SH-SY5Y (cell line): Measurements from ENCODE around the gene PPP1CA.

Experiments used
- GATA2 ChIP-seq: IDR thresholded peaks from 2 replicates; pipeline ENCODE4 v1.6.1; 2011; ENCODE audit warnings: mild to moderate bottlenecking, low read depth, low read length
- GATA3 ChIP-seq: IDR thresholded peaks from 2 replicates; pipeline ENCODE4 v1.6.1; 2011; ENCODE audit warnings: low read depth, mild to moderate bottlenecking, low read length, moderate library complexity

Gene PPP1CA

DNA sequence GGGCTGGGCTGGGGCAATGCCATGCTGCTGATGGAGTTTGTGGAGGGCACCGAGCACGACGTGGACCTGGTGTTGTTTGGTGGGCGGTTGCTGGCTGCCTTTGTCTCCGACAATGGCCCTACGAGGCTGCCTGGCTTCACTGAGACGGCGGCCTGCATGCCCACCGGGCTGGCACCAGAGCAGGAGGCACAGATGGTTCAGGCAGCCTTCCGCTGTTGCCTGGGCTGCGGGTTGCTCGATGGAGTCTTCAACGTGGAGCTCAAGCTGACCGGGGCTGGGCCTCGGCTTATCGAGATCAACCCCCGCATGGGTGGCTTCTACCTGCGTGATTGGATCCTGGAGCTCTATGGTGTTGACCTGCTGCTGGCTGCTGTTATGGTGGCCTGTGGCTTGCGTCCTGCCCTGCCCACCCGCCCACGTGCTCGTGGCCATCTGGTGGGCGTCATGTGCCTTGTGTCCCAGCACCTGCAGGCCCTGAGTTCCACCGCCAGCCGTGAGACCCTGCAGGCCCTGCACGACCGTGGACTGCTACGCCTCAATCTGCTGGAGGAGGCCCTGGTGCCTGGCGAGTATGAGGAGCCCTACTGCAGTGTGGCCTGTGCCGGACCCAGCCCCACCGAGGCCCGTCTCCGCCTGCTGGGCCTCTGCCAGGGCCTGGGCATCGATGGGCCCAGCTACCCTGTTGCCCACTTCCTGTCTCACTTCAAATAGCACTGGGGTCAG, 22.4 kb upstream of the PPP1CA start:
- TF ChIP-seq GATA3 (no peak), GATA2 (no peak)

DNA sequence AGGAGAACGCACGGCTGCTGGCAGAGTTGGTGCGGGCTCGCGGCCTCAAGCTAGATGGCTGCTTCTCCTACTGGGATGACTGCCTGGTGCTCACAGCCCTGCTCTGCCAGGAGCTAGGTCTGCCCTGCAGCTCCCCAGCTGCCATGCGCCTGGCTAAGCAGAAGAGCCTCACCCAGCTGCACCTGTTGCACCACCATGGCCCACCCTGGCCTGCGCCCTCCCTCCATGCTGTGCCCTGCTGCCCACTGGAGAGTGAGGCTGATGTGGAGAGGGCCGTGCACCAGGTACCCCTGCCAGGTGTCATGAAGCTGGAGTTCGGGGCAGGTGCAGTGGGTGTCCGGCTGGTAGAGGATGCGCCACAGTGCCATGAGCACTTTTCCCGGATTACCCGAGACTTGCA, 21.8 kb upstream of the PPP1CA start:
- no peak for TF ChIP-seq GATA3

DNA sequence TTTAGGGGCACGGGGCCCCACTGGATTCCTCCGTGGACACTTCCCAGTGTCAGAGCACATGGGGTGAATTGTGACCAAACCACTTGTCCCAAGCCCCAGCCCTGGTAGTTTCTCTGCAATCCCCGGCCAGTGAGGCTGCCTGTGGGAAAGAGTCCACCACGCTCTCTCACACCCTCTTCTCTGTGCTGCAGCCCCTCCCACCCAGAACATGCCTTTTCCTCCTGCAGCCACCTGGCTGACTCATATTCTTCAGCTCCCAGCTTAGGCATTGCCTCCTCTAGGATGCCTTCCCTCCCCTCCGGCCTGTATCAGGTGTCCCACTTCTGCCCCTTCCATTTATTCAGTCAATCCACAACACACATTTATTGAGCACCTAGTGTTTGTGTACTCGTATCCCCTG, 21.2 kb upstream of the PPP1CA start:
- TF ChIP-seq GATA3 (no peak), GATA2 (no peak)

DNA sequence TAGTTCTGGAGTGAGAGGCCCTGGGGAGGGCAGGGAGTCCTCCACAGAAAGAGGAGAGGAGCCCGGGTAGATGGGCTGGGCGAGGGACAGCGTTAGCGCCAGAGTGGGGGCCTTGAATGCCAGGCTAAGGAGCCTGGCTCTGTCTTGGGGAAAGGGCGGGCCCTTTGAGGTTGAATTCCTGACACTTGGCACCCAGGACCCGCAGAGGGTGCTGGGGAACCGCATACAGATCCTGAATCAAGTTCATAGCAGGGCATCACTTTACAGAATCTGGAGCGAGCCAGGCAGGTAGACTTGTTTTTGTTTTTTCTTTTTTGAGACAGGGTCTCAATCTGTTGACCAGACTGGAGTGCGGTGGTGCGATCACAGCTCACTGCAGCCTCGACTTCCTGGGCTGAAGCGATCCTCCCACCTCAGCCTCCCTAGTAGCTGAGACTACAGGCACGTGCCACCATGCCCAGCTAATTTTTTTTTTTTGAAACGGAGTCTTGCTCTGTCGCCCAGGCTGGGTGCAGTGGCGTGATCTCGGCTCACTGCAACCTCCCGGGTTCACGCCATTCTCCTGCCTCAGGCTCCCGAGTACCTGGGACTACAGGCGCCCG, 19.9 kb upstream of the PPP1CA start:
- TF ChIP-seq GATA2 (no peak), GATA3 (no peak)

DNA sequence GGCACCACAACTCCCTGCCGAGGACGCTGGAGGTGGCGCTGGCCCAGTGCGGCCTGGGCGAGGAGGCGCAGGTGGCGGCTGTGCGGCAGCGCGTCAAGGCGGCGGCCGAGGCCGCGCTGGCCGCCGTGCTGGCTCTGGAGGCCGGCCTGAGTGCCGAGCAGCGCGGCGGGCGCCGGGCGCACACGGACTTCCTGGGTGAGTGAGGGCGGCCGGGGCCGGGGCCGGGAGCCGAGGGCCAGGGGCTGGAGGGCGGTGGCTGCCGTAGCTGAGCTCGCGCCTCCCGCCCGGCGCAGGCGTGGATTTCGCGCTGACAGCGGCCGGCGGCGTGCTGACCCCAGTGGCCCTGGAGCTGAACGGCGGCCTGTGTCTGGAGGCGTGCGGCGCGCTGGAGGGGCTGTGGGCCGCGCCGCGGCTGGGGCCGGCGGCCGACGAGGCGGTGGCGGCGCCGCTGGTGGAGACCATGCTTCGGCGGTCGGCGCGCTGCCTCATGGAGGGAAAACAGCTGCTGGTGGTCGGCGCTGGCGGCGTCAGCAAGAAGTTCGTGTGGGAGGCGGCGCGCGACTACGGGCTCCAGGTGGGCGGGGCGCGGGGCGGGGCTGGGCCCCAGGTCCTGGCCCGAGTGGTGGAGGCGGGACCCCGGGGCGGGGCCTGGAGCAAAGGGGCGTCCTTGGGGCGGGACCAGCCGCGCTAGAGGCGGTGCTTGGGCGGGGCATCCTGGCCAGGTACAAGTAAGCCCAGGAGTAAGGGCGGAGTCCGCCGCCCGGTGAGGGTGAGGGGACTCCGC, 19.2 kb upstream of the PPP1CA start:
- no peak for TF ChIP-seq GATA3
- no peak for TF ChIP-seq GATA2

DNA sequence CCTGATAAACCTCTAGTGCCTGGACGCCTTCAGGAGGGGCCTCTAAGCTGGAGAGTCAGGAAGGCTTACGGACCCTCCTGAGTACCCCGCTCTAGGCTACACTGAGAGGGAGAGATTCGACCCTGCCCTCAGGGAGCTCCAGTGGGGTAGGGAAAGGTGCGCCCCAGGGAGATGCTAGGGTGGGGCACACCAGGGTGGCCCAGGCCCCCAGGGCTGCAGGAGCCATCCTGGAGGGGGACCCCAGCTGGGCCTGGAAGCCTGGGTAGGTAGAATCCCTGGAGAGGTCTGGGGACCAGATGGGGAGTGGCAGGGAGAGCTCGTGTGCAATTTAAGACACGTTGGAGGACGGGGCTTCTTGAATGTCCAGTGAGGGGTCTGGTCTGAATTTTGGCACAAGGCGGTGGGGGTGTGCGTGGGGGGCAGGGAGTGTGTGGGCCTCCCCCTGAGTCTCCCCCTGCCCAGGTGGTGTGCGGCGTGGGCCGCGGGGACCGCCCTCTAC, 18.5 kb upstream of the PPP1CA start:
- TF ChIP-seq GATA2 (no peak), GATA3 (no peak)

DNA sequence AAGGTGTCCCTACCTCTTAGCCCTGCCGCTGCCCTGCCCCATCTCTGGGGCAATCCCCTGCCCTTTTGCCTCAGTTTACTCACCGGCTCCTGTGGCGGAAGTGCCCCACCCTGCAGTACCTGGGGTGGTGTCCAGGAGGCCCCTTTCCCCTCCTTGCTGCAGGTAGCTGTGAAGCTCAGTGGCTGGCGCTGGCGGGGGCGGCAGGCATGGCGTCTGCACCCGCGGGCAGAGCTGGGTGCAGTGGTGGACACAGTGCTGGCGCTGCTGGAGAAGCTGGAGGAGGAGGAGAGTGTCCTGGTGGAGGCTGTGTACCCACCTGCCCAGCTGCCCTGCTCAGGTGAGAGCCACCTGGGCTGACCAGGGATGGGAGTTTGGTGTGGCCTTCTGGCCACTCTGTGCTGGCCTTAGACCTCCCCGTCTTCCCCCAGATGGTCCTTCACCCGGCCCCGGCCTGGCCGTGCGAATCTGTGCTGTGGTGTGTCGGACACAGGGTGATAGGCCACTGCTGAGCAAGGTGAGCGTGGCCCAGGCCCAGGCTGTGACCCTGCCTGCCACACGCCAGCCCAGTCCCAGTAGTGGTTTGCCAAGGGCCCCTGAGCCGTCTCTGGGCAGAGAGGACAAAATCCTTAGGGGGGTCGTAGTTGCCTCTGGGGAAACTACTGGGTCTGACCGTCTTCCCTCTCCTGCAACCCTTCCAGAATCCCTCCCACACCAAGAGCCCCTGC, 17.8 kb upstream of the PPP1CA start:
- TF ChIP-seq GATA3: no peak
- no peak for TF ChIP-seq GATA2

DNA sequence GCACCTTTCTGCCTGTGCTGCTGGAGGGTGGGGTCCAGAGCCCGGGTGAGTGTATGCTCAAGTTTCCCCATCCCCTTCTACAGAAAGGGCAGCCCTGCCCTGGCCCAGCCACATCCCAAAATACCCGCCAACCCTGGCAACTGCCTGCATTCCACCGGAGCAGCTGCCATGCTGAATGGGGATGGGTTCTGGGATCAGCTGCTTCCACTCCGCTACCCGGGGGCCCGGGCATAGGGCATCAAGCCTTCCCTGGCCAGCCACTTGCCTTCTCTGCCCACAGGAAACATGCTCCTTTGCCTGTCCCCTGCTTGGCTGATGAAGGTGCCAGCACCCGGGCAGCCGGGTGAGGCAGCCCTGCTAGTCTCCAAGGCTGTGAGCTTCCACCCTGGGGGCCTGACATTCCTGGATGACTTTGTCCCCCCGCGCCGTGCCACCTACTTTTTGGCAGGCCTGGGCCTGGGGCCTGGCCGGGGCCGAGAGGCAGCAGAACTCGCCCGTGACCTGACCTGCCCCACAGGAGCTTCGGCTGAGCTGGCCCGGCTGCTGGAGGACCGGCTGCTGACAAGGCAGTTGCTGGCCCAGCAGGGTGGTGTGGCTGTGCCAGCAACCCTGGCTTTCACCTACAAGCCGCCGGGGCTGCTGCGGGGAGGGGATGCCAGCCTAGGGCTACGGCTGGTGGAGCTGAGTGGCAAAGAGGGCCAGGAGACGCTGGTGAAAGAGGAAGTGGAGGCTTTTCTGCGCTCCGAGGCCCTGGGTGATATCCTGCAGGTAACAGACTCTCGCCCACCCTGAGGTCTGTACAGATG, 17.0 kb upstream of the PPP1CA start:
- no peak for TF ChIP-seq GATA3
- TF ChIP-seq GATA2: no peak

DNA sequence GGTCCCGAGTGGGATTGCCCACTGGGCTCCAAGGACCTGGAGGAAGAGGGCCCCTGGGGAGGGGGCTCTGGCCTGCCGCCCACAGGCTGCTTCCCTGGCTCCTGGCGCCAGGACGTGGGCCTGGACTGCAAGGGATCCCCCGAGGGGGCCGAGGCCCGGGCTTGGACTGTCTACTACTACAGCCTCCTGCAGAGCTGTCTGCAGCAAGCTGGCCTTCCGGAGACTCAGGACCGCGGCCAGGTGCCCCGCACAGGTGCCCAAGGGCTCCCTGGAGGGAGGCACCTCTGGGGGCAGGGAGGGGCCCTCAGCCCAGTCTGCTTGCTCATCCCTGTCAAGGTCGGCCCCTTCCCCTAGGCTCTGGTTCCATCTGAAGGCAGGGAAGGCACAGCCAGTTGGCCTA, 15.8 kb upstream of the PPP1CA start:
- TF ChIP-seq GATA3: no peak
- no peak for TF ChIP-seq GATA2

DNA sequence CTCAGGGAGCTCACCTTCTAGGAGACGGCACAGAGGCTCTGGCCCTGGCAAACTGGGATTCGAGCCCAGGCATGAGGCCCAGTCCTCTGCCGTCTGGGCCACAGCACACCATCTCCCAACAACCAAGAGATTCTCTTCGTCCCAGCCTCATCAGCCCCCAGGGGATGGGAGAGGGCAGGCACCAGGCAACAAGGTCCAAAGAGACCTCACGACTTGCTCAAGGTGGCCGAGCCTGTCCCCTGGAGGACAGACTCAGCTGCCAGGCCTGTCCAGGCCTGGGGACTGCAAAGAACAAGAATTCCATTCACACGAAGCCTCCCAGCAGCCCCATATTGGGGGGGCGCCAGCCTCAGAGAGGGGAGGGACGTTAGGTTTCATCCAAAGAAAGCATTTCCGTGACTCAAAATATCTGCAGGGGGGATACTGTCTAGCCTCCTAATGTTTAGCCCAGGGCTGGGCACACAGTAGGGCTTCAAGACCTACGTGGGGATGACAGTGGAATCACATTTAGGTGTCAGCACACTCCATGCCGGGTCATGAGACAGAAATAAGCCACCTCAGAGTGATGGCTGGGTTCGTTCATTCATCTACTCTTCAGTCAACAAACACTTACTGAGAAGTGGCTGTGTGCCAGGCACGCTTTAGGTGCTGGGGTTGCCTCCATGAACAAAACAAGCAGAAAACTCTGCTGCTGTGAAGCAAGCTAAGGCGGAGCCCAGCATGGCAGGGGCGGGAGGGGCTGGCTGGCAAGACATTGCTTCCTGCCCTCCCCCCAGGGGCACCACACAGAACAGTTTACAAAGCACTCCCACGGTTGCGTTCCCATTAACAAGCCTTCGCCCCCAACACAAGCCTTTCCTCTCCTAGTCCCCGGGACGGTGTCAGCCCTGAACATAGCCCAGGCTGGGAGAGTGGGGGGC, 15.0 kb upstream of the PPP1CA start:
- TF ChIP-seq GATA3 (no peak), GATA2 (no peak)

DNA sequence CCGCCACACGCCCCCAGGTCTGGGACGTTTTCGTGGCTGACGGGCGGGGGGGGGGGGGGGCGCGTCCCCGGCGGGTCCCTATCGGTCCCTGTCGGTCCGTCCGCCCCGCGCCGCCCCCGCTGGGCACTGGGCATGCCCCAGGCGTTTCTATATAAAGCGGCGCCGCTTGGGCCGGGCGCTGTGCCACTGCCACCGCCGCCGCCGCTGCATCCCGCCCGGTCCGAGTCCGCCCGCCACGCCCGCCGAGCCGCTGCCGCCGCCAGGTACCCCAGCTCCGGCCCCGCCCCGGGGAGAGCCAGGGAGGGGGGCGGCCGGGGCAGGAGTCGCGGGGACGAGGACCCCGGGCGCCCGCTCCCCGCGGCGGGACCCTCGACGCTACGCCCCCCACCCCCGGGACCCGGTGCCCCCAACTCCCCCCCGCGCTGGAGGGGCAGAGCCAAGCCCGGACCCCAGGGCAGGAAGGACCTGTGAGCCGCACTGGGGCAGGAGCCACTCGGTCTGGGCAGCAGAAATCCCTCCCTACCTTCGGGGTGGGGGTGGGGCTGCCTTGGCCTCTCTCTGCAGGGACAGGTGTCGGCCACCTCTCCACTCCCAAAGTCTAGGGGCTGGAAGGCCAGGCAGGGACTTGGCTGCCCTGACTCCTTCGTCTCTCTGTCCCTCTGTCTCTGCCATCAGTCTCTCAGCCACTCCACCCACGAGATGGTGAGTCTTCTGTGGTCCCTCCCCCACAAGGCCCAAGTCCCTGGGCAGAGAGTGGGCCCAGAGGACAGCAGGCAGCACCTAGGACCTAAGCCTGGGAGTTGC, 14.0 kb upstream of the PPP1CA start, which contains the start of gene CARNS1:
TSS of gene CARNS1 (plus strand) at position 178 of the 804 bp plus-strand sequence. CDS start at position 700, 522 bp downstream.
- TF ChIP-seq GATA2: no peak
- no peak for TF ChIP-seq GATA3
